ENCODE results near the gene CHI3L1. TPM values are rescaled to one million over a fixed set of nuclear protein-coding genes. Genes with fewer than 3 reads are reported as not detected.

The CHI3L1 gene
- total RNA-seq, 1 experiment from 2014 or later, result not detected

- Histone ChIP-seq H3K79me1 (ENCODE audit: insufficient read depth, low read depth, low read length, poor library complexity, severe bottlenecking) (no peaks in the 10 kb centered on the region), H3K9ac (ENCODE audit: extremely low read depth, insufficient read length, low read length) (no peak overlapping the region), H4K20me1 (ENCODE audit: control insufficient read depth, insufficient read depth, insufficient read length) (no peaks in the 10 kb centered on the region), H3K23me2 (ENCODE audit: insufficient read length, low read depth, low read length, poor library complexity, severe bottlenecking) (no peaks in the 10 kb centered on the region), H3K14ac (ENCODE audit: insufficient read depth, low read length) (peak overlapping the region; percentile 48; the same call in 1 of the 2 replicates), H3K79me2 (ENCODE audit: insufficient read depth, low read length) (no peaks in the 10 kb centered on the region), H3K27me3 (ENCODE audit: insufficient read depth, low read length) (no peaks in the 10 kb centered on the region), H3T11ph (ENCODE audit: low read length) (no peak overlapping the region), H3K23ac (ENCODE audit: insufficient read length, low read depth, low read length) (no peak overlapping the region), H2AFZ (ENCODE audit: low read length) (no peak overlapping the region), H2BK120ac (ENCODE audit: low read depth, low read length, poor library complexity, severe bottlenecking) (no peak overlapping the region), H2BK5ac (ENCODE audit: insufficient read length, low read length) (no peak overlapping the region), H4K91ac (ENCODE audit: insufficient read length, low read depth, low read length) (no peak overlapping the region), H2BK15ac (ENCODE audit: low read depth, low read length) (no peak overlapping the region), H3K4me1 (ENCODE audit: insufficient read depth, low read length) (peaks cover 8% of the 10 kb centered on the region; the same call in 1 of the 2 replicates), H3K4me2 (ENCODE audit: insufficient read depth, insufficient read length, low read length) (no peak overlapping the region), H2AK5ac (ENCODE audit: insufficient read length, low read length) (no peak overlapping the region), H3K9me3 (ENCODE audit: control insufficient read depth, low read depth, low read length) (no peaks in the 10 kb centered on the region), H3K4ac (ENCODE audit: low read depth, low read length) (no peak overlapping the region), H3K56ac (ENCODE audit: insufficient read length, low read depth, low read length) (no peak overlapping the region), H4K8ac (replicated peaks; ENCODE audit: insufficient read length, low read depth, low read length) (no peak overlapping the region), H4K5ac (ENCODE audit: insufficient read length, low read depth, low read length) (no peak overlapping the region), H2BK12ac (ENCODE audit: insufficient read length, low read depth, low read length) (no peak overlapping the region), H3K27ac (ENCODE audit: insufficient read length, low read depth, low read length) (no peak overlapping the region), H3K18ac (ENCODE audit: insufficient read length, low read depth, low read length) (no peak overlapping the region), H2BK20ac (ENCODE audit: low read depth, low read length, poor library complexity, severe bottlenecking) (no peak overlapping the region)
- peaks cover 28% of the 10 kb centered on the region in 2 experiments for H3K4me1 Mint-ChIP-seq
- H3K9me3 Mint-ChIP-seq, result peaks cover 4 to 8% of the 10 kb centered on the region in 2 experiments; a peak in 3 of 5 replicates
- 0 out of 7 replicates have a peak overlapping the region, but pooled peaks of 1 of the 3 experiments have one; percentile 59 for H3K27ac Mint-ChIP-seq
- peaks cover 0 to 9% (median 2%) of the 10 kb centered on the region in 3 experiments; a peak in 3 of 7 replicates for H3K36me3 Mint-ChIP-seq (ENCODE audit: insufficient read depth in 1 of 3, low read depth in 3 of 3)
- no peak for DNase-seq
- WGBS (ENCODE audit: extremely low coverage, insufficient read length, low lambda C conversion rate), result no CpG with 5 or more reads among the region's 5 CpGs
- no peak for TF ChIP-seq CTCF (conservative IDR thresholded peaks at IDR 0.05)
- no peaks in the 10 kb centered on the region; the same call in 1 of the 2 replicates for H3K27me3 Mint-ChIP-seq (ENCODE audit: low read depth)
- H3K4me3 Mint-ChIP-seq, result no peak overlapping the region
These were observed 45.6 kb downstream of the CHI3L1 start for GRCh38 chr1:203140743-203141520.
